GM13976 (cell line): ENCODE measurements around the gene ST8SIA6.
"Not testable (repeated sequence)": the region's sequence is repeated elsewhere in the genome, so short reads cannot be mapped to it uniquely, and the experiment has no call there.

Experiments
- DNase-seq: peaks from one replicate; pipeline ENCODE4 v3.0.0; 2012; ENCODE audit warnings: low spot score
- in situ Hi-C: fragments of 300-500 bp; cut with MboI; formaldehyde crosslinking; loops from one replicate; pipeline ENCODE4 v1.12.0; 2022; ENCODE audit warnings: low sequenced_read_pairs, mixed read lengths, inconsistent platforms; ENCODE audit not compliant: unreplicated experiment
- TF ChIP-seq, protein P1 (sequence below): IDR thresholded peaks from 2 replicates; pipeline ENCODE4 v1.5.1; 2012; ENCODE audit warnings: borderline replicate concordance, mild to moderate bottlenecking; ENCODE audit not compliant: insufficient read depth; ENCODE audit errors: extremely low read depth, missing control alignments, control extremely low read depth

Gene ST8SIA6

DNA sequence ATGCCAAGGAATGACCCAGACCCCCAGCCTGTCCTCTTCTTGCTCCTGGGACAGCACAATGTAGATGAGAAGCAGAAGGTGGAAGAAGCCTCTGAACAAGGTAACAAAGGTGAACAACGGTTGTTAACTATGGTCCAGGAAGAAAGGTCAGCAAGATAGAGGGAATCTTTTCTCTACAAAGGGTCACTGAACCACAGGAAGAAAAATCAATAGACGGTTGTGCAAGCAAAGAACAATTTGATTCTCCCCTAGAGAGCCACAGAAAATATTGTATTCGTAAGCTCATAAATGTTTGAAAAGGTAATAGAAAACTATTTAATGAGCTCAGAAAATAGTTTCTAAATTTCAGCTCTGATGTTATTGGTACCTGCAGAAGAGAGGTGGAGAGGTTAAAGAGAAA lies 111.3 kb downstream of the ST8SIA6 start:
- TF ChIP-seq, protein P1, sequence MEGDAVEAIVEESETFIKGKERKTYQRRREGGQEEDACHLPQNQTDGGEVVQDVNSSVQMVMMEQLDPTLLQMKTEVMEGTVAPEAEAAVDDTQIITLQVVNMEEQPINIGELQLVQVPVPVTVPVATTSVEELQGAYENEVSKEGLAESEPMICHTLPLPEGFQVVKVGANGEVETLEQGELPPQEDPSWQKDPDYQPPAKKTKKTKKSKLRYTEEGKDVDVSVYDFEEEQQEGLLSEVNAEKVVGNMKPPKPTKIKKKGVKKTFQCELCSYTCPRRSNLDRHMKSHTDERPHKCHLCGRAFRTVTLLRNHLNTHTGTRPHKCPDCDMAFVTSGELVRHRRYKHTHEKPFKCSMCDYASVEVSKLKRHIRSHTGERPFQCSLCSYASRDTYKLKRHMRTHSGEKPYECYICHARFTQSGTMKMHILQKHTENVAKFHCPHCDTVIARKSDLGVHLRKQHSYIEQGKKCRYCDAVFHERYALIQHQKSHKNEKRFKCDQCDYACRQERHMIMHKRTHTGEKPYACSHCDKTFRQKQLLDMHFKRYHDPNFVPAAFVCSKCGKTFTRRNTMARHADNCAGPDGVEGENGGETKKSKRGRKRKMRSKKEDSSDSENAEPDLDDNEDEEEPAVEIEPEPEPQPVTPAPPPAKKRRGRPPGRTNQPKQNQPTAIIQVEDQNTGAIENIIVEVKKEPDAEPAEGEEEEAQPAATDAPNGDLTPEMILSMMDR, result no peak
- in situ Hi-C loops, result no loop called here
- no peak for DNase-seq

DNA sequence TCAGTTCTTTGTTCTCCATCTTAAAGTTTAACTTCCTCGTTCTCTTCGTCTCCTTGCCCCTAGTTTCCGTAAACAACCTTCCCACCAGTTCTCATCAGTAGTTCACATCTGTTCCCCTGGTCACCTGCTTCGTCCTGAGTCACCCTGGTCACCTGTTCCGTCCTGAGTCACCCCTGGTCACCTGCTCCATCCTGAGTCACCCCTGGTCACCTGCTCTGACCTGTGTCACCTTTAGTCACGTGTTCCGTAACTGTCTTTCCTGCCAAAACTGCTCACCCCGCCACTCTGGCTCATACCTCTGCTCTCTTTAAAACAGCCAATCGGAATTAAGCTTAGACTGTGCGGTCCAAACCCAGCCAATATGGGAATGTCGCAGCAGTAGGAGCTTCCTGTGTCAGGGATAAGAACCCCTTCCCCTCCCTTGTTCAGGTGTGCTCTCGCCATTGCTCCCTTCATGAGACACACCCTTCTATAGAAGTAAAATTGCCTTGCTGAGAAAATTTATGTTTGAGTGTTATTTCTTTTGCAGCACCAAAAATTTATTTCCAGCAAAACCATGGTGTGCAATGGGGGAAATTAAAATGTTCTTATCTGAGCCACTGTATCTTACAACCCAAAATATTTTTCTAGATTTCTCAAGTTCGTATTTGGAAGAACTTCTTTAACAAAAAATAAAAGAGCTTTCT lies 114.1 kb downstream of the ST8SIA6 start:
- DNase-seq, result no peak
- TF ChIP-seq, protein P1, result no peak
- in situ Hi-C loops, result no loop called here

DNA sequence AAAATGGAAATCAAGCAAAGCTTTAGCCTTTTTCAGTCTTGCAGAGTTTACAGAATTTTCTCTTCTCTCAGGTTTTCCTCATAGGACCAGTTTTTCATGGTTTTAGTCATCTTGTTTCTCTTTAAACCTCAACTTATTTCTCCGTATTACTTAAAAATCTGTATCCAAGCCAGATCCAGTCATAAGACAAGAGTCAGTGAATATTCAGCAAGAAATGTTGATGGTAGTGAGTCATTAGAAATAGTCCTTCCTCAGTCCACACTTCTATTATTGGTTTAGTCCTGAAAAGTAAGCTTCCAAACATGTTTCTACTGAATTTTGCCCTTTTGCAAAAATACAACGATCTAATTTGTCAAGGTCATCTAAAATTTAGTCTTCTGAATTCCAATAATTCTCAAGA lies 119.3 kb downstream of the ST8SIA6 start:
- in situ Hi-C loops, result no loop called here
- DNase-seq, result no peak
- TF ChIP-seq, protein P1, result no peak

DNA sequence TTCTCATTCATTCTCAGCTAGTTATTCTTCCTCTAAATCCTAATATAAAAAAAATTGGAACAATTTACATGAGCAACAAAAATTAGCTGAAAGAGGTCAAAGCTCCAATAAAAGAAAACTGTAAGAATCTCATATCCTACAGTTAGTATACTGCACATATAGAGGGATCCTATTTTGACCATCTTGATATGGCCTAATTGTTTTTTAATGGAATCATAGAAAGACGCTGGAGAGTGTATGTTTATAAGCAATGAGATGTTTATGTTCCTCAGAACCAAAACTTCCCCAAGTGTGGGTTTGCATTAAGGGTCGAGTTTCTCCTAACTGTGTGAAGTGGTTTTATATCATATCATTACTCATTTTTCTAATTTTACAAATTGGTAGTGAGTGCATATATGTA lies 123.9 kb downstream of the ST8SIA6 start:
- in situ Hi-C loops, result no loop called here
- TF ChIP-seq, protein P1, result no peak
- DNase-seq, result no peak

DNA sequence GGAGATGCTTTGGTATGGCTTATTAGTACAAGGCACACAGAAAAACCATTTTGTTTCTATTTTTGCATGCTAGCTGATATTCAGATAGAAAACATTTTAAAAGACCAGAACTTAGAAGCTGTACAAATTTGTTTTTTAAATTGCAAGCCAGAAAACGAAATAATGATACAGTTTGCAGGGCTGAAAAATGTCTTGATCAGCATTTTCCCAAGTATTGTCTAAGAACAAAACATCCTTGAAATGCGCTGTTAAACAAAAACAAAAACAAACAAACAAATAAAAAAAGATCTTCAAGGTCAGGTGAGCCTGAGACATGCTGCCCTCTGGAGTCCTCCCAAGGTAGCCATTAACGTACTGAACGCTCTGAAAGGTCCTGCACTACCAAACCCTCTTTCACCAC lies 128.0 kb downstream of the ST8SIA6 start:
- in situ Hi-C loops, result no loop called here
- TF ChIP-seq, protein P1, result no peak
- DNase-seq, result no peak

DNA sequence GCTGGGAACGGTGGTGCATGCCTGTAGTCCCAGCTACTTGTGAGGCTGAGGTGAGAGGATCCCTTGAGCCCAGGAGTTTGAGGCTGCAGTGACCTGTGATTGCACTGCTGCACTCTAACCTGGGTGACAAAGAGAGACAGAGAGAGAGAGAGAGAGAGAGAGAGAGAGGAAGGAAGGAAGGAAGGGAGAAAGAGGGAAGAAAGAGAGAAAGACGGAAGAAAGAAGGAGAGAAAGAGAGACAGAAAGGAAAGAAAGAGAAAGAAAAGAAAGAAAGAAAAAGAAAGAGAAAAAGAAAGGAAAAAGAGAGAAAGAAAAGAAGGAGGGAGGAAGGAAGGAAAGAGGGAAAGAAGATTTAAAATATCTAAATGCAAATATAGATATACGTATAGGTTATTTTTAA lies 132.4 kb downstream of the ST8SIA6 start:
- DNase-seq, in situ Hi-C loops: not testable (repeated sequence)

DNA sequence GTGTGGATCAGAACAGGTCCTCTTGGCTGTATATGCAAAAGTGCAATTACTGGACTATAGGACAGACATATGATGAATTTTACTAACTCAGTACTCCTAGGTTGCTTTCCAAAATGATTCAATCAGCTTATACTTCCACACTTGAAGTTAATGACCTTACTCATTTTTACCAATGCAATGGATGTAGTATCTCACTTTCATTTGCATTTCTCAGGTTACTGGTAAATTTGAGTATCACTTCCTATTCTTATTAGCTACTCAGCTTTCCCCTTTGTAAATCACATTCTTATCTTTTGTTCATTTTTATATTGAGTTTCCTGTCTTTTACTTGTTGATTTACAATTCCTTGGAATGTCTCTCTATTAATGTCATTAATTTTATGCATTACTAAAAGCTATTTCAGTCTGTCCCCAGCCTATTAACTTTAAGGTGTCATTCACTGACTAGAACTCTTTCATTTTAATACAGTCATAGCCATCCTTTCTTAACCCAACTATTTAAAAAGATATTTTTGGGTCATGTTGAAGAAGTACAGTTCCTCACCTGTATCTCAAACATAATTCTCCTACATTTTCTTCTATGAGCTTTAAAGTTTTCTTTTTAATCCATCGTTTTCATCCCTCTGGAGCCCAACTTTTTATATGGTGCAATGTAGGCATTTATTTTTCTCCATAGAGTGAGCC lies 137.8 kb downstream of the ST8SIA6 start:
- in situ Hi-C loops, result no loop called here
- TF ChIP-seq, protein P1, result no peak
- no peak for DNase-seq
